ENCODE data around the gene MYT1.

MYT1 gene

GRCh38 chr20:64130876-64131275, 33.4 kb upstream of the MYT1 start:
- TF ChIP-seq, protein P1, sequence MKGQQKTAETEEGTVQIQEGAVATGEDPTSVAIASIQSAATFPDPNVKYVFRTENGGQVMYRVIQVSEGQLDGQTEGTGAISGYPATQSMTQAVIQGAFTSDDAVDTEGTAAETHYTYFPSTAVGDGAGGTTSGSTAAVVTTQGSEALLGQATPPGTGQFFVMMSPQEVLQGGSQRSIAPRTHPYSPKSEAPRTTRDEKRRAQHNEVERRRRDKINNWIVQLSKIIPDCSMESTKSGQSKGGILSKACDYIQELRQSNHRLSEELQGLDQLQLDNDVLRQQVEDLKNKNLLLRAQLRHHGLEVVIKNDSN (IDR thresholded peaks at IDR 0.05): no peak
- TF ChIP-seq EGR1 (IDR thresholded peaks at IDR 0.05) (no peak), NFIC (IDR thresholded peaks at IDR 0.05) (no peak), CREB1 (IDR thresholded peaks at IDR 0.05; ENCODE audit: low read depth) (no peak), TCF12 (IDR thresholded peaks at IDR 0.05; ENCODE audit: low read depth) (no peak), CEBPB (IDR thresholded peaks at IDR 0.05) (no peak), MAX (IDR thresholded peaks at IDR 0.05) (no peak), EP300 (IDR thresholded peaks at IDR 0.05; ENCODE audit: borderline replicate concordance) (no peak), FOXM1 (IDR thresholded peaks at IDR 0.05; ENCODE audit: borderline replicate concordance, low read depth) (no peak), RAD21 (IDR thresholded peaks at IDR 0.05; ENCODE audit: low read depth) (no peak), TEAD4 (IDR thresholded peaks at IDR 0.05) (no peak), TAF1 (IDR thresholded peaks at IDR 0.05; ENCODE audit: low read depth) (no peak), YY1 (IDR thresholded peaks at IDR 0.05; ENCODE audit: low read depth) (no peak), ZBTB7A (IDR thresholded peaks at IDR 0.05; ENCODE audit: low read depth) (no peak)
- TF ChIP-seq, protein P2, sequence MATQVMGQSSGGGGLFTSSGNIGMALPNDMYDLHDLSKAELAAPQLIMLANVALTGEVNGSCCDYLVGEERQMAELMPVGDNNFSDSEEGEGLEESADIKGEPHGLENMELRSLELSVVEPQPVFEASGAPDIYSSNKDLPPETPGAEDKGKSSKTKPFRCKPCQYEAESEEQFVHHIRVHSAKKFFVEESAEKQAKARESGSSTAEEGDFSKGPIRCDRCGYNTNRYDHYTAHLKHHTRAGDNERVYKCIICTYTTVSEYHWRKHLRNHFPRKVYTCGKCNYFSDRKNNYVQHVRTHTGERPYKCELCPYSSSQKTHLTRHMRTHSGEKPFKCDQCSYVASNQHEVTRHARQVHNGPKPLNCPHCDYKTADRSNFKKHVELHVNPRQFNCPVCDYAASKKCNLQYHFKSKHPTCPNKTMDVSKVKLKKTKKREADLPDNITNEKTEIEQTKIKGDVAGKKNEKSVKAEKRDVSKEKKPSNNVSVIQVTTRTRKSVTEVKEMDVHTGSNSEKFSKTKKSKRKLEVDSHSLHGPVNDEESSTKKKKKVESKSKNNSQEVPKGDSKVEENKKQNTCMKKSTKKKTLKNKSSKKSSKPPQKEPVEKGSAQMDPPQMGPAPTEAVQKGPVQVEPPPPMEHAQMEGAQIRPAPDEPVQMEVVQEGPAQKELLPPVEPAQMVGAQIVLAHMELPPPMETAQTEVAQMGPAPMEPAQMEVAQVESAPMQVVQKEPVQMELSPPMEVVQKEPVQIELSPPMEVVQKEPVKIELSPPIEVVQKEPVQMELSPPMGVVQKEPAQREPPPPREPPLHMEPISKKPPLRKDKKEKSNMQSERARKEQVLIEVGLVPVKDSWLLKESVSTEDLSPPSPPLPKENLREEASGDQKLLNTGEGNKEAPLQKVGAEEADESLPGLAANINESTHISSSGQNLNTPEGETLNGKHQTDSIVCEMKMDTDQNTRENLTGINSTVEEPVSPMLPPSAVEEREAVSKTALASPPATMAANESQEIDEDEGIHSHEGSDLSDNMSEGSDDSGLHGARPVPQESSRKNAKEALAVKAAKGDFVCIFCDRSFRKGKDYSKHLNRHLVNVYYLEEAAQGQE (IDR thresholded peaks at IDR 0.05; ENCODE audit: low read depth): no peak

GRCh38 chr20:64131406-64131805, 32.8 kb upstream of the MYT1 start:
- TF ChIP-seq TCF12 (IDR thresholded peaks at IDR 0.05; ENCODE audit: low read depth): no peak
- TF ChIP-seq RAD21 (IDR thresholded peaks at IDR 0.05; ENCODE audit: low read depth): peak; percentile 40; the same call in 1 of the 2 replicates

GRCh38 chr20:64133951-64134407, 30.3 kb upstream of the MYT1 start:
- no peak for TF ChIP-seq FOXM1 (IDR thresholded peaks at IDR 0.05; ENCODE audit: borderline replicate concordance, low read depth)
- TF ChIP-seq NFIC (IDR thresholded peaks at IDR 0.05): no peak
- no peak for TF ChIP-seq MAX (IDR thresholded peaks at IDR 0.05)
- TF ChIP-seq RAD21 (IDR thresholded peaks at IDR 0.05; ENCODE audit: low read depth): peak; percentile 19; the same call in 1 of the 2 replicates
- no peak for TF ChIP-seq TEAD4 (IDR thresholded peaks at IDR 0.05)
- no peak for TF ChIP-seq CEBPB (IDR thresholded peaks at IDR 0.05)

DNA sequence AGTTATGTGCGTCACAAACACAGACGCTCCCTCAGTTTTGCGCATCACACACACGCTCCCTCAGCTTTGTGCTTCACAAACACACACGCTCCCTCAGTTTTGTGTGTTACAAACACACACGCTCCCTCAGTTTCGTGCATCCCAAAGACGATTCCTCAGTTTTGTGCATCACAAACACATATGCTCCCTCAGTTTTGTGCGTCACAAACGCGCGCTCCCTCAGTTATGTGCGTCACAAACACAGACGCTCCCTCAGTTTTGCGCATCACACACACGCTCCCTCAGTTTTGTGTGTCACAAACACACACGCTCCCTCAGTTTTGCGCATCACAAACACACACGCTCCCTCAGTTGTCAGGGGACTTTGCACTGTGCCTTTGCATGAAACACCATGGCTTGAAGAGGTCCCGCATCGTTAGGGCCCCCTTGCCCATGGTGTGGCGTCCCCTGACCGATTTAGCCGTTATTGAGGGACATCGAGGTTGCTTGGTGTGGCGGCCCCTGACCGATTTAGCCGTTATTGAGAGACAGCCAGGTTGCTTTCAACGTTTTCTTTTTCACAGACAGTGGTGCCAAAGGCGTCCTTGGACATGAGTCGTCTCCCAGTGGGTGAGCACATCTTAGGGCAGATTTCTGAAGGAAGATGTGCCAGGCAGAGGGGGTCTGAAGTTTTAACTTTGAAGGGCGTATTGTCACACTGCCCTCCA, 28.1 kb upstream of the MYT1 start:
- TF ChIP-seq MAX (IDR thresholded peaks at IDR 0.05) (no peak), EGR1 (IDR thresholded peaks at IDR 0.05) (no peak), TEAD4 (IDR thresholded peaks at IDR 0.05) (no peak), EP300 (IDR thresholded peaks at IDR 0.05; ENCODE audit: borderline replicate concordance) (no peak), TAF1 (IDR thresholded peaks at IDR 0.05; ENCODE audit: low read depth) (no peak), TCF12 (IDR thresholded peaks at IDR 0.05; ENCODE audit: low read depth) (no peak), ZBTB7A (IDR thresholded peaks at IDR 0.05; ENCODE audit: low read depth) (no peak)
- TF ChIP-seq, protein P2 (IDR thresholded peaks at IDR 0.05; ENCODE audit: low read depth): no peak

DNA sequence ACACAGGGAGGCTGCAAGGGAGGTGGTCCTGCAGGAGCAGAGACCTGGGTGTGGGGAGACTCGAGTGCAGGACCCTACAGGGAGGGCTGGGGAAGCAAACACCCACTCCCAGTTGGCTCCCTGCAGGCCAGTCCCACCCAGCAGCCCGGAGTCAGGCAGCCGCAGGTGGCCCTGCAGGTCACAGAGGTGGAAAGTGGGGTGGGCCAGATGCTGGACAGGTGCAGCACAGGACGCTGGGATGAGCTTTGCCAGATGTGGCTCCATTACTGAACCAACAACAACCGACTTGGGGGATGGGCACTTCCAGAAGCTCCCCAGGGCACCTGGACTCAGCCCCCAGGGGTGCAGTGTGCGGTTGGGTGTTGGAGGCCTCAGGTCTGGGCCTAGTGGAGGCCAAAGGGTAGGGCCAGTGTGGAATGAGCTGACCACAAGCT, 26.6 kb upstream of the MYT1 start:
- TF ChIP-seq NFIC (IDR thresholded peaks at IDR 0.05): no peak
- TF ChIP-seq, protein P2 (IDR thresholded peaks at IDR 0.05; ENCODE audit: low read depth): no peak
- no peak for TF ChIP-seq FOXM1 (IDR thresholded peaks at IDR 0.05; ENCODE audit: borderline replicate concordance, low read depth)
- TF ChIP-seq, protein P1 (IDR thresholded peaks at IDR 0.05): no peak
- TF ChIP-seq EP300 (IDR thresholded peaks at IDR 0.05; ENCODE audit: borderline replicate concordance): no peak
- no peak for TF ChIP-seq YY1 (IDR thresholded peaks at IDR 0.05; ENCODE audit: low read depth)
- no peak for TF ChIP-seq ZBTB7A (IDR thresholded peaks at IDR 0.05; ENCODE audit: low read depth)
- TF ChIP-seq TEAD4 (IDR thresholded peaks at IDR 0.05): no peak
- TF ChIP-seq EGR1 (IDR thresholded peaks at IDR 0.05): no peak
- no peak for TF ChIP-seq TCF12 (IDR thresholded peaks at IDR 0.05; ENCODE audit: low read depth)
- no peak for TF ChIP-seq CREB1 (IDR thresholded peaks at IDR 0.05; ENCODE audit: low read depth)
- TF ChIP-seq CEBPB (IDR thresholded peaks at IDR 0.05): no peak
- TF ChIP-seq TAF1 (IDR thresholded peaks at IDR 0.05; ENCODE audit: low read depth): no peak

Data from Ishikawa (cell line).